HEK293 (cell line): ENCODE data around the gene PYGO1.
"Not testable (repeated sequence)": the region's sequence is repeated elsewhere in the genome, so short reads cannot be mapped to it uniquely, and the experiment has no call there.

Source experiments
- CTCF ChIA-PET: fragments of 350-600 bp; formaldehyde crosslinking; extraction: SDS; loops from one replicate; lab custom pipeline; 2021; ENCODE audit warnings: antibody characterized with exemption; lab: Yijun Ruan, JAX
- POLR2A ChIA-PET: fragments of 300-600 bp; formaldehyde crosslinking; extraction: SDS; loops from one replicate; lab custom pipeline; 2020; ENCODE audit warnings: antibody characterized with exemption, inconsistent platforms; lab: Yijun Ruan, JAX
- H3K27ac ChIP-seq: fragments of 200-500 bp; sonication (Bioruptor generic); 2 replicates; pipeline ENCODE4 v1.5.1; 2014; ENCODE audit warnings: low read depth, low read length, control low read depth, inconsistent platforms; ENCODE audit errors: extremely low read depth
- H3K36me3 ChIP-seq, 2 experiments: fragments of 200-500 bp in 1 of 2; sonication (Bioruptor generic) in 1 of 2; 1 replicate in 1 of 2; 2 replicates in 1 of 2; pipeline ENCODE4 v1.5.1; 2014 to 2017; ENCODE audit warnings: inconsistent platforms in 2 of 2, low read length in 2 of 2; ENCODE audit not compliant: control insufficient read depth in 2 of 2, insufficient read depth in 1 of 2
- H3K4me1 ChIP-seq: fragments of 200-500 bp; sonication (Bioruptor generic); 2 replicates; pipeline ENCODE4 v1.5.1; 2014; ENCODE audit warnings: mild to moderate bottlenecking, low read length, inconsistent platforms; ENCODE audit not compliant: control insufficient read depth, insufficient read depth
- H3K4me3 ChIP-seq: 2 replicates; pipeline ENCODE4 v1.5.1; 2011; ENCODE audit warnings: low read depth, mild to moderate bottlenecking, control low read depth, low read length, moderate library complexity
- H3K9me3 ChIP-seq: fragments of 200-500 bp; sonication (Bioruptor generic); 2 replicates; pipeline ENCODE4 v1.5.1; 2014; ENCODE audit warnings: low read depth, low read length, inconsistent platforms; ENCODE audit not compliant: control insufficient read depth, insufficient read depth
- ZNF146 ChIP-seq: fragments of 450-650 bp; formaldehyde crosslinking; IDR thresholded peaks from 2 replicates; pipeline ENCODE4 v1.5.1; 2016; ENCODE audit warnings: missing biosample characterization, missing genetic modification characterization
- ZNF184 ChIP-seq: fragments of 450-650 bp; IDR thresholded peaks from 2 replicates; pipeline ENCODE4 v1.5.1; 2018; ENCODE audit warnings: missing biosample characterization, mild to moderate bottlenecking, missing genetic modification characterization
- ZNF202 ChIP-seq: fragments of 450-650 bp; formaldehyde crosslinking; IDR thresholded peaks from 2 replicates; pipeline ENCODE4 v1.5.1; 2016; ENCODE audit warnings: missing biosample characterization, missing genetic modification characterization, borderline replicate concordance
- ZNF223 ChIP-seq: fragments of 450-650 bp; formaldehyde crosslinking; IDR thresholded peaks from 2 replicates; pipeline ENCODE4 v1.5.1; 2016; ENCODE audit warnings: missing biosample characterization, missing genetic modification characterization
- ZNF23 ChIP-seq: fragments of 450-650 bp; formaldehyde crosslinking; IDR thresholded peaks from 2 replicates; pipeline ENCODE4 v1.5.1; 2016; ENCODE audit warnings: missing biosample characterization, missing genetic modification characterization, borderline replicate concordance
- ZNF26 ChIP-seq: fragments of 450-650 bp; formaldehyde crosslinking; IDR thresholded peaks from 2 replicates; pipeline ENCODE4 v1.5.1; 2016; ENCODE audit warnings: missing biosample characterization, missing genetic modification characterization
- ZNF280C ChIP-seq: fragments of 450-650 bp; formaldehyde crosslinking; IDR thresholded peaks from 2 replicates; pipeline ENCODE4 v1.5.1; 2016; ENCODE audit warnings: missing biosample characterization, missing genetic modification characterization
- ZNF37A ChIP-seq: fragments of 450-650 bp; IDR thresholded peaks from 2 replicates; pipeline ENCODE4 v1.5.1; 2018; ENCODE audit warnings: missing biosample characterization, missing genetic modification characterization
- ZNF394 ChIP-seq: fragments of 450-650 bp; formaldehyde crosslinking; IDR thresholded peaks from 2 replicates; pipeline ENCODE4 v1.5.1; 2016; ENCODE audit warnings: missing biosample characterization, missing genetic modification characterization, mild to moderate bottlenecking, moderate library complexity, borderline replicate concordance
- ZNF404 ChIP-seq: fragments of 450-650 bp; formaldehyde crosslinking; IDR thresholded peaks from 2 replicates; pipeline ENCODE4 v1.5.1; 2017; ENCODE audit warnings: missing biosample characterization, missing genetic modification characterization
- ZNF423 ChIP-seq: fragments of 450-650 bp; formaldehyde crosslinking; IDR thresholded peaks from 2 replicates; pipeline ENCODE4 v1.5.1; 2016; ENCODE audit warnings: missing biosample characterization, missing genetic modification characterization
- ZNF501 ChIP-seq: fragments of 450-650 bp; formaldehyde crosslinking; IDR thresholded peaks from 2 replicates; pipeline ENCODE4 v1.5.1; 2016; ENCODE audit warnings: missing biosample characterization, missing genetic modification characterization
- ZNF624 ChIP-seq: fragments of 450-650 bp; formaldehyde crosslinking; IDR thresholded peaks from 2 replicates; pipeline ENCODE4 v1.5.1; 2017; ENCODE audit warnings: missing biosample characterization, missing genetic modification characterization
- ZNF660 ChIP-seq: fragments of 450-650 bp; IDR thresholded peaks from 2 replicates; pipeline ENCODE4 v1.5.1; 2018; ENCODE audit warnings: missing biosample characterization, mild to moderate bottlenecking, missing genetic modification characterization
- ZNF677 ChIP-seq: fragments of 450-650 bp; IDR thresholded peaks from 2 replicates; pipeline ENCODE4 v1.5.0; 2018; ENCODE audit warnings: missing biosample characterization, mild to moderate bottlenecking, missing genetic modification characterization, moderate library complexity
- ZNF707 ChIP-seq: fragments of 450-650 bp; formaldehyde crosslinking; IDR thresholded peaks from 2 replicates; pipeline ENCODE4 v1.5.1; 2016; ENCODE audit warnings: missing biosample characterization, missing genetic modification characterization
- ZNF777 ChIP-seq: fragments of 450-650 bp; formaldehyde crosslinking; IDR thresholded peaks from 2 replicates; pipeline ENCODE4 v1.5.1; 2017; ENCODE audit warnings: missing biosample characterization, missing genetic modification characterization, borderline replicate concordance
- ZSCAN16 ChIP-seq: fragments of 450-650 bp; formaldehyde crosslinking; IDR thresholded peaks from 2 replicates; pipeline ENCODE4 v1.5.1; 2016; ENCODE audit warnings: missing biosample characterization, missing genetic modification characterization
- TF ChIP-seq, protein P1 (sequence below): fragments of 450-650 bp; formaldehyde crosslinking; IDR thresholded peaks from 2 replicates; pipeline ENCODE4 v1.5.1; 2017; ENCODE audit warnings: missing biosample characterization, missing genetic modification characterization

Gene PYGO1

DNA sequence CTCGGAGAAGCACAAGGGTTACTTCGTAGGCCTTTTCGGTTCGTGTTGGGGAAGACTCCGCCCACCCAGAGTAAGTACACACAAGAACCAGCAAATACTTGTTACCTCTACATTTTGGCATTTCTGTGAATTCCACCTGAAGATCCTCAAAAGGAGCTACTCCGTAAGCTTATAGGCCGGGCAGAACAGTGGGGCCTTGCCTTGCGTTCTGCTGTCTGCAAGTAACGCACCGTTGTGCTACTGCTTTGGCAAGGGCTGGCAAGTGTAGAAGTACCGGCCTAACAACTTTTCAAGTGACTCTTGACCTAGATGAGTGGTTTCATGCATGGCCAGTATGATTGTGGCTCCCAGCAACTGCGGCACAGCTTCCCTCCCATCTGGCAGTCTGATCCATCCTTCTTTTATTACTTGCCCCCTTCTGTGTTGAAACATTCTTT lies 73.7 kb downstream of the PYGO1 start:
- ChIA-PET CTCF (no interaction called here), POLR2A (no interaction called here)
- H3K27ac ChIP-seq, result no peak overlapping the region
- no peaks in the 10 kb centered on the region for H3K9me3 ChIP-seq
- no peak for TF ChIP-seq ZNF624
- TF ChIP-seq ZNF280C (tag by site-specific recombination), result no peak
- TF ChIP-seq ZNF501, result no peak
- no peak for TF ChIP-seq ZNF37A
- TF ChIP-seq ZNF677 (tag by site-specific recombination), result no peak
- no peak for TF ChIP-seq ZNF404
- no peak for TF ChIP-seq ZNF223
- no peak for TF ChIP-seq ZNF423 (tag by site-specific recombination)
- no peak for TF ChIP-seq ZNF707 (tag by site-specific recombination)
- TF ChIP-seq ZNF394, result no peak
- TF ChIP-seq, all 188 proteins: peak for 0
- H3K36me3 ChIP-seq, result no peaks in the 10 kb centered on the region
- H3K4me3 ChIP-seq, result no peak overlapping the region
- H3K4me1 ChIP-seq, result no peaks in the 10 kb centered on the region

- H3K4me1 ChIP-seq, H3K36me3 ChIP-seq, POLR2A ChIA-PET, H3K27ac ChIP-seq, H3K4me3 ChIP-seq, H3K9me3 ChIP-seq: not testable (repeated sequence)
- CTCF ChIA-PET, result interaction anchor here (0.6 to 1.2 kb wide), 2 partner anchors 12 to 221 kb away, joined by 3 to 5 read pairs; no protein-coding TSS in a partner anchor
Observed at GRCh38 chr15:55513621-55514413, 74.3 kb downstream of the PYGO1 start.

DNA sequence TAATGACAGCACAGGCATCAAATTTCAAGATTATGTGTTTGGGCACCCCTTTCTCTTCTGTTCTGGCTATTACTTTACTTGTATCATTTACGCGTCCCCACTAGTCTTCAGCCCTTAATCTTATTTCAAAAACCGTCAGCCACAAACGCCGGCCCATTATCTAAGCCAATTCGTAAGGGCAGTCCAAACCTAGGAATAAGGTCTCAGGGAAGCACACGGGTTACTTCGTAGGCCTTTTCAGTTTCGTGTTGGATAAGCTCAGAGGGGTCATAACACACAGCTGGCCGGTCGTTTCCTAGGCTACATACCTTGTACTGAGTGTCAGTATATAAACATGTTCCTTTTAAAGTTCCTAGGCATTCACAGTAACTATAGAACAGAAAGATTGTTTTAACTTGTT lies 75.0 kb downstream of the PYGO1 start:
- no peaks in the 10 kb centered on the region for H3K36me3 ChIP-seq
- no peaks in the 10 kb centered on the region for H3K9me3 ChIP-seq
- CTCF ChIA-PET, result interaction anchor here (0.6 to 1.2 kb wide), 2 partner anchors 13 to 221 kb away, joined by 3 to 5 read pairs; no protein-coding TSS in a partner anchor
- no peaks in the 10 kb centered on the region for H3K4me1 ChIP-seq
- no peak overlapping the region for H3K4me3 ChIP-seq
- POLR2A ChIA-PET, result no interaction called here
- H3K27ac ChIP-seq, result no peak overlapping the region
- TF ChIP-seq ZSCAN16 (tag by site-specific recombination), result no peak

- no peaks in the 10 kb centered on the region for H3K4me1 ChIP-seq
- no peak overlapping the region for H3K27ac ChIP-seq
- POLR2A ChIA-PET, result no interaction called here
- H3K9me3 ChIP-seq, result no peaks in the 10 kb centered on the region
- TF ChIP-seq ZNF26 (no peak), ZNF202 (no peak), ZNF184 (tag by site-specific recombination) (no peak), ZNF423 (tag by site-specific recombination) (no peak), ZSCAN16 (tag by site-specific recombination) (no peak), ZNF23 (tag by site-specific recombination) (no peak), ZNF777 (tag by site-specific recombination) (no peak), ZNF660 (tag by site-specific recombination) (no peak), ZNF146 (no peak)
- TF ChIP-seq, protein P1, sequence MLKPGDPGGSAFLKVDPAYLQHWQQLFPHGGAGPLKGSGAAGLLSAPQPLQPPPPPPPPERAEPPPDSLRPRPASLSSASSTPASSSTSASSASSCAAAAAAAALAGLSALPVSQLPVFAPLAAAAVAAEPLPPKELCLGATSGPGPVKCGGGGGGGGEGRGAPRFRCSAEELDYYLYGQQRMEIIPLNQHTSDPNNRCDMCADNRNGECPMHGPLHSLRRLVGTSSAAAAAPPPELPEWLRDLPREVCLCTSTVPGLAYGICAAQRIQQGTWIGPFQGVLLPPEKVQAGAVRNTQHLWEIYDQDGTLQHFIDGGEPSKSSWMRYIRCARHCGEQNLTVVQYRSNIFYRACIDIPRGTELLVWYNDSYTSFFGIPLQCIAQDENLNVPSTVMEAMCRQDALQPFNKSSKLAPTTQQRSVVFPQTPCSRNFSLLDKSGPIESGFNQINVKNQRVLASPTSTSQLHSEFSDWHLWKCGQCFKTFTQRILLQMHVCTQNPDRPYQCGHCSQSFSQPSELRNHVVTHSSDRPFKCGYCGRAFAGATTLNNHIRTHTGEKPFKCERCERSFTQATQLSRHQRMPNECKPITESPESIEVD (tag by site-specific recombination), result no peak
- CTCF ChIA-PET, result no interaction called here
- no peaks in the 10 kb centered on the region for H3K36me3 ChIP-seq
- no peak overlapping the region for H3K4me3 ChIP-seq
Observed at GRCh38 chr15:55507567-55507966, 80.6 kb downstream of the PYGO1 start.
